Posterior vena cava (tissue), 2 donors: ENCODE results near the gene CHIA. TPM values are rescaled to one million over a fixed set of nuclear protein-coding genes. Genes with fewer than 3 reads are reported as not detected.
A peak's percentile ranks its signal among the peaks of the same experiment; 100 is the strongest.

Experiments used
- DNase-seq: peaks from one replicate; pipeline ENCODE4 v3.0.0-alpha.2; 2020; ENCODE audit warnings: low spot score
- intact Hi-C, 2 donors: fragments of 100-400 bp; cut with DNase I; formaldehyde crosslinking; loops; one replicate each; pipeline versions ENCODE4 v1.14.1 to v1.14.2; 2022 to 2023
- long read RNA-seq, 2 donors: library from polyadenylated mRNA; unstranded; transcript quantifications; one replicate each; pipeline ENCODE4 v2.0.0, GENCODE V29; 2020 to 2021
- total RNA-seq, 2 donors: library from RNA; stranded (reverse); fragmentation: NEBNext Ultra II Directional; extraction: Animal tissue kit (Norgen Biotek cat#: 25700); gene quantifications; one replicate each; pipeline ENCODE4 v1.2.1, GENCODE V29; 2021
- donor health status: DM: yes; HTN: yes; CAD: no.
- donor health status: DM: yes; HTN: yes; CAD: no.

The CHIA gene
- not detected for total RNA-seq
- long read RNA-seq, donor 1 = 0 reads
- long read RNA-seq, donor 2 = 0 reads

DNA sequence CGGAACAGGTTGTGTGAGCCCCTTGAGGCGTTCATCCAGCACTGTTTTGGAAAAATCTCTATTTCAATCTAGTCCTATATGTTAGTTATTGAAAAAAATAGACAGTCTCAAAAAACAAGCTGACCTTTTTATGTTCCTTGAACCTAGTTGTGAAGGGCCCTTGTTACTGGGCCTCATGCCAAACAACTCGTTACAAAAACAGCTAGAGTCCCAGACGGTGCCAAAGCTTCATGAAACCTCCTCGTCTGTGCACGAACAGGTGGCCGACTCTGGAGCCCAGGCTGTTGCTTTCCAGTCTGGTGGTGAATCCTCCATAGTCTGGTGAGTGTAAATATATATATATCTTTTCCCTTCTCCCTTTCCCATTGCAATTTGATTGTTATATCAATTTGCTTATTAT, at the start of gene CHIA:
Gene CHIA, plus strand, starts transcription at position 222 of the 400 bp plus-strand sequence. CDS start 19,617 bp downstream, outside the sequence.
- intact Hi-C loops = no loop called here
- DNase-seq = no peak

DNA sequence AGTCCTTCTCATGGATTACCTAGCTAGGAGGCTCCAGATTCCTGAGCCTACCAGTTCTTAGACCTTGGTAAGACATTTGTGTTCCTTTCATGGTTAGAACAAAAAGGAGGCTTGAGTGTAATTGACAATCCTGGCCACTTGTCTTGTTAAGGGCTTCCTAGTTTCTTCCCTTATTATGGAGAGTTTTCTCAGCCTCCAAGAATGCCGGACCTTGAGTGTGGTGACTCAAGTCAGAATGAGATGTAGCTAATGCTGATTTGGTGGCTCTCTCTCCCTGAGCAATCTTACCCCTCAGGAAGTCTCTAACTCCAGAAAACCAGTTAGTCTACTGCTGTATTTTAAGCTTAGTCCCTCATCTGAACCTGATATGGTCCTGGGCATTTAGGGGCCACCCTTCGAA, 48.9 kb upstream of the CHIA start:
- intact Hi-C loops = no loop called here
- no peak for DNase-seq

DNA sequence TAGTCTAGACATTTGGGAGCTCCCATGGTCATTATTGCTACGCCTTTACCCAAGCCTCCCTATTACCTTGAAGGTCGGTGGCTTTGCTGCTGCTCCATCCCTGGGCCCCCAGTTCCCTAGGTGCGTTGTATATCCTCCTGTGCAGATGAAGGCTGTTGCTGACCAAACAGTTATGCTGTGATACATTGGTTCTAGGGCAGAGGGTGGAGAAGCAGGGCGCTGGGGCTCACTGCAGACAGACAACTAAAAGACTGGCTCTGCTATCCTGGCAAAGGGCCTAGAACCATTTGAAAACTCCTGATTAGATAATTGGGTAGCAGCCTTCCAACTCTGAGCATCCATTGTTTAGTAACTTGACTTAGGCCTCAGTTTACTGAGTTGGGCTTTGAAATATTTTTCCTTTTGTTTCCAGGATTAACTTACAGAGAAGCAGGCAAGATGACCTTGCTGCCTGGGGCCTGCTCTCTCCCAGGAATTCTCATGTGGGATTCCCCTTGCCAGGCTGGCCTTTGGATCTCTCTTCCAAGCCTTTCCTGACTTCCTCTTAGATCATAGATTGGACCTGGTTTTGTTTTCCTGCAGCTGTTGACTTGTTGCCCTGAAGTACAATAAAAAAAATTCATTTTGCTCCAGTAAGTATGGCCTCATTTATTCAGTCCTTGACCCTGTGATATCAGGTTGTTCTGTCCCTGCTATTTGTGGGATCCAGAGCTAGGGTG, 47.7 kb upstream of the CHIA start:
- no peak for DNase-seq
- intact Hi-C loops = no loop called here

DNA sequence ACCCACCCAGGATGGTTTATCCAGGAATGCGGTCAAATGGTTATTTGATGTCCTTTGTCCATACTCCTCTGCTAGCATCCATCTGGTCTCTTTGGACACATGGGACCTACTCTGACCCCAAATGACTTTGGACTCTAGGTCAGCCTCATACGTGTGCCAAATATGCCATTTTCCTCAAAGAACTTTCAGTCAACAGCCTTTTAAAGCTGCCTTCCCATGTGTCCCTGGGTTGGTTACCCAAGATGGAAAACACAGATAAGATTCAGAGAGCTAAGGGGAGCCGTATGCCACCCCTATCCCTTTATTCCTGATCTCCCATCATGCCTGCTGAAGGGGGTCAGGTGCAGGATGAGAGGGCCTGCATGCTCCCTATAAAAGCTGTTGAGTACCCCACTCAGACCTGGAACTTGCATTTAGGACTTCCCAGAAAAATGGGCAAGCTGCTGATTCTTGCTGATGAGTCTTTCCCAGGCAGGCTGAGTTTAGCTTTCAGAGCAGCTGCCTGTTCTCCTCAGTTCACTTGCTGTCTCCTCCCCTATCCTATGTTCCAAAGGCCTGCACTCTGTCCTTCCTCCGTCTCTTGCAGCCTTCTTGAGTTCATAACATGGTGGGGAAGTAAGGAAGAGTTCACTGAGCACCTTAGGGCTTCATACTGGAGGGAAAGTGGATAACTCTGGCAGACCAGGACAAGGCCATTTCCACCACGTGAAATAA, 43.4 kb upstream of the CHIA start:
- DNase-seq = no peak
- intact Hi-C loops = loop anchor here in 1 of 2 donors (5.0 kb wide), 1 partner anchor 1595 kb away; no protein-coding TSS in a partner anchor

DNA sequence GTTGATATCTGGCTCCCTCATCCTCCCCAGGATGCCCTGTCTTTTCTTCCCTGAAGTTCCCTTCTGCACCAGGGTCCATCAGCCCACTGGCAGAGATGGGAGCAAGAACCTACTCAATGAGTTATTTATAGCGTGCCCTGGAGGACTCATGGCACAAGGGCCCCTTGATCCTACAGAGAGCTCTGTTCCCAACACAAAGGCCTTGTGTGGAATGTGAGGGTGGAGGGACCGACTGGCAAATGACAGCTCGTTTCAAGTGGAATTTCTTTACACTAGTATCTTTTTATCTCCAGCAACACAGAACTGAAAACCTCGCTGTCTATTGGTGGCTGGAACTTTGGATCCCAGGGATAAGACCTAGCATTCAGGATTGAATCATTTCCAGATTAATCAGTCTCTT, 40.7 kb upstream of the CHIA start:
- no peak for DNase-seq
- intact Hi-C loops = loop anchor here in 1 of 2 donors (5.0 kb wide), 1 partner anchor 1592 kb away; no protein-coding TSS in a partner anchor

DNA sequence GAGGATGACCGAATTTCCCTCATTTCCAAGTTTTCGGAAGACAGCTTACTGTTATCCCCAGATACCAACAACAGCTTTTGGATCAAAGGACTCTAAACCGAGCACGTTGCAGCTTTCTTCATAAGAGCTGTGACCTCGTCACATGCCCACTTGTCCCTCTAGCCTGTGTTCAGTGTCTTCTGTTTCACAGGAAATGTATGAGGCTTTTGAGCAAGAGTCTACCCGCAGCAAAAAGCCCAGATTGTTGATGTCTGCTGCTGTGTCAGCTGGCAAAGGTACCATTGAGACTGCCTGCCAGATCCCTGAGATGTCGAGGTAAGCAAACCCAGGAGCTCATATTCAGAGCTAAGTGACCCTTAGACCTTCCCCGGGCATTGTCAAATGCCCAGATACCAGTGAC, 39.1 kb upstream of the CHIA start:
- no peak for DNase-seq
- intact Hi-C loops = no loop called here

DNA sequence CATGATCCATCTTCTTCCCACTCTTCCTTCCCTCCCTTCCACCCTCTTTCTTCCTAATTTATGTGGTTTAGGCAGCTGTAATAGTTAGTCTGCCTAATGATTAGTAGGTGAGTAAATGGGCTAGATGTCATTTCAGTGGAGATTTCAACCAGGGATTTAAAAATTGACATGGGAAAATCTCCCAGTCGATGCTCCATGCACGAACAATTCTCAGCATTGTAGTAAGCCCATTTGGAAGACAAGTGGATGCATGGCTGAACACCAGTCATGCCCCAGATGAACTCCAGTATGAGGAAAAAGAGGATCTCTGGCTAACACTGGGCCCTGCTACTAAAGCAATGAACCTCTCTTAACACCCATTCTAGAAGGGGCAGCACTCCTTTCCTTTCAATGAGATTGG, 37.9 kb upstream of the CHIA start:
- intact Hi-C loops = no loop called here
- no peak for DNase-seq

DNA sequence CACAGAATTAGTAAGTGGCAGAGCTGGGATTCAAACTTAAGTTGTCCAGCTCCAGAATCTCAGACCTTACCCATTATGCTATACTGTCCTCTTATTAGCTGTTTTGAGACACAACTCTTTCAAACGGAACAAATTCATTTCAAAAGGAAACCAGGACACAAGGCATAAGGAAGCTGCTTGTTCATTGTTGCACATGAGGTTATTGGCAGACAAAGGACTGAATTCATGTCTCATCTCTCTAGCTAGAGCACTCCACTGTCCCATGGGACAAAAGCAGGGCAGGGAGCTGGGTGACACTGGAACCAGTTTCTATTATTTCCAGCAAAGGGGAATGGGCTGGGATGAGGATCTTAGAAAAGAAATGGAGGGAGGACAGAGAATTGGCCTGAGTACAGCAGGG, 36.8 kb upstream of the CHIA start:
- intact Hi-C loops = no loop called here
- no peak for DNase-seq

DNA sequence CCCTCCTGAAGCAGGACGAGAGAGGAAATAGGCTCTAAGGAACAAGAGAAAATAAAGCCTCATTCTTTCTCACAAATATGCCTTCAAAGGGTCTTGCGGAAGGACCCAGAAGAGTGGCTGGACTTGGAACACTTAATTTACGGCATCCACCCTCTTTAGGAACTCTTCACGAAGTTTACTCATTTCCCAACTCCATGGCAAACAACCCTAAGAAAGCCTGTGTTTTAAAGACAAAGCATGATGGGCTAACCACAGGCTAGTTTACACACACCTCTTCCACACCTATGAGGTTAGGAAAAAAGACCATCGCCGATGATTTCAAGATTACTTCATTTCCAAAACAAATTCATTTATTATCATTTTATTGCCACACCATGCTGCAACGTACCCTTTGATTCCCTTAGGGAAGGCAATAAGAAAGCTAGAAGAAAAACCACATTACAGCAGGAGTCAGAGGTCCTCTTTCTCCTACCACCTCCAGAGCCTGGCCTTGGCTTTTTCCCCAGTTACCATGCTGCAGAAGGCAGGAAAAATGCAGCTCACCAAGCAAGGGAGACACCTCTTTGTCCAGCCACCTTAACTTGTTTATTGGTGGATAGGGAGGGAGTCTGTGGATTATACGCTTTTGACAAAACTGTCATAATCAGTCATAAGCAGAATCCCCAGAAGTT, 33.5 kb upstream of the CHIA start:
- intact Hi-C loops = no loop called here
- no peak for DNase-seq

DNA sequence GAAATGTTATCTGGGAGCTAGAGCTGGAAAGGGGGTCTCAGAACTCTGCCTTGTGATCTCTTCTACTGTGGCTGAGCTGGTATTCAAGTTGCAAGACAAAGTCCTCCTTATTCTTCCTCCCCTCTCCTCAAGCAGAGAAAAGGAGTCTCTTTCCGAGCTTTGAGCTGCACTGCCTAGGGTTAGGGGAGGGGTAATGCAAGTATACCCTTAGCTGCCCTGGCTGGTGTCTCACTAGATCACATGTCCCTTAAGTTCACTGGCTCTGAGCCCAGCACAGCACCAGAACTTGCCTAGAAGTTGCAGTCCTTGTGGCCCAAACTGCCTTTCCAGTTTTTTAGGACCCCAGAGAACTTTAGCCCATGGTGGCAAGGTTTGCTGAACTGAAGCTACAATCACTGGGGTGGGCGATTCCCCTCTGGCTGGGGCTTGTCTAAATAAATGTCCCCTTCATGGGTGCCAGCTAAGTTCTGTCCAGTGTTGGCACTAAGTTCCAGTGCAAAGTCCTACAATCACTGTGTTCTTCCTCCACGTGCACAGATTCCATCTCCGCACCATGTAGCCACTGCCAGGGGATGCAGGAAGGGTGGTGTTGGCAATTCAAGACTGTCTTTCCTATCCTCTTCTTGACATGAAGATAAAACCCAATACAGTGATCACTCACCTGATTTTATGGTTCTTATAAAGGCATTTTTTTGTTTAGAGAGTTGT, 22.7 kb upstream of the CHIA start:
- intact Hi-C loops = no loop called here
- DNase-seq = no peak

DNA sequence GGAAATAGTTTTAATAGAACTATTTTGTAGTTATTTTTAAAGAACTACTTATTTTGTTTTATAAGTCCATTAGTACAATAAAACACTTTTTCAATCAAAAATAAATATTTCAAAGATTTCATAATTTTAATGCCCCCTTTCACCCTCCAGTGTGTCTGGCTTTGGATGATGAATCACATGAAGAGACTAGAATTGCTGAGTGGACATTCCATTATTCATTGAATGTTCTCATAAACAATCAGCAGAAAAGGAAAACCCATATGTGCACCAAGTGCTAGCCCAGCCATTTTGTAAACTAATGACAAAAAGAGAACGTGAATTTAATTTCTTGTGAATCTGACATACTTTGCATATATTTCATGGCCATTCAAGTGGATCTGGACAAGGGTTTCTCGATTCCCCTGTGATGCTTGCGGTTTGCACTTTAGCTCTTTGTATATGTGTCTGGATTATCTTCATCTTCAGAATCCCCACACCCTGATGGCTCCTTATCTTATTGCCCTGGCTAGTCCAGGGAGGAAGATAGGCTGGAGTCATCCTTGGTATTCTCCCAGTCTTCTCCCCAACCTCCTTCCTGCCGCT, 20.7 kb upstream of the CHIA start:
- intact Hi-C loops = no loop called here
- no peak for DNase-seq

DNA sequence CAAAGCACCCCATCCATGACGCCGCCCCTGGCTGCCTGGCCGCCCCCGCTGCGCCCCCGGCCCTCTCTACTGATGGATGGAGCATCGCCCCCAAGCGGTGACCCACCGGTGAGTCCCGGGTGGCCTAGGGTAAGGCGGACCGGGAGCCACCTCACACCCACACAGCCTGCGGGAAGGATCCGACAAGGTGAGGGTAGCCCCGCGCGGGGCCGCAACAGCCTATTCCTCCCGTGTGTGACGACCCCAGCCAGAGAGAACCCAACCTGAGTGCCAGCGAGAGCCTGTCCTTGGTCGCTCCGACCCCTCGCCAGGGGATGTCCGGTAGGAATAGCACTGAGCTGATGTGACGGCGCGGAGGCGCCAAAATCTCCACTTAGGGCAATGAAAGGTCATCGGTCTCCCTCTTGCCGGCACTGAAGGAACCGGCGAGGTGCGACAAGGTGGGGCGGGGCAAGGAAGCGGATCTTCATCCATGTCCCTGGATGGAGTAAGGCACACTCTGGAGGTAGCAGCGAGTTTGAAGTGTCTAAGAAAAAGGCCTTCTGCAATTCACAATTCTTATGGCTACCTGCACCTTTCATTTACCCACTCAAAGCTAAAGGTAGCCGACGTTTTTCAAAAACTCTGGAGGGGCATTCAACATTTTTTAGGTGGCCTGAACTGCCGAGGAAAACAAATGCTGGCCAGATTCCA, 19.7 kb upstream of the CHIA start:
- DNase-seq = no peak
- intact Hi-C loops = no loop called here

DNA sequence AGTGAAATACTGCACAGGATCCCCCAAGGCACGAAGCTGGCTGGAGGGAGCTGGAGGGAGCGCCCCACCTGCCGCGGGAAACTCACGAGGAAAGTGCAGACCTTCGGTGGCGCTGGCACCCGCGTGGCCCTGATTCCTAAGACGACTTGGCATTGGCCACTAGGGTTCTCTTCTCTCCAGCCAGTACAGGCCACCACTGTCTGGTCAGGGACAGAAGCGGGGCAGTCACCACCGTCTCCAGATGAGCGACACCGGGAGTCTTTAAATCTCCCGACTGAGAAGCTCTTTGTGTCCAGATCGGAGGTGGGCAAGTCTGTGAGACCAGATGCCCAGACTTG, 19.2 kb upstream of the CHIA start:
- intact Hi-C loops = no loop called here
- no peak for DNase-seq

DNA sequence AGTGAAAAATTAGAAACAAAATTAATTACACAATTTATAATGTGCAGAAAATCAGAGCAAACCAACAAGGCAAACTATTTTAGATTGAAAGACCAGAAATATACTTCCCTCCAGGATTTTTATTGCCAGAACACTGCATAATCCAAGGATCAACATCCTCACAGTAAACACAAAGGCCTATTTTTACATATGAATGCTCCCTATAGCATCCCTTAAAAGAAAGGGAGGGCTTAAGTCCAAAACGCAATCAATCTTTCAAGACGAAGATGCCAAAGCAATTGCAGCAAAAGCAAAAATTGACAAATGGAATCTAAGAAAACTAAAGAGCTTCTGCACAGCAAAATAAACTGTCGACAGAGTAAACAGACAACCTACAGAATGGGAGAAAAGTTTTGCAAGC, 18.6 kb upstream of the CHIA start:
- intact Hi-C loops = no loop called here
- DNase-seq = no peak

DNA sequence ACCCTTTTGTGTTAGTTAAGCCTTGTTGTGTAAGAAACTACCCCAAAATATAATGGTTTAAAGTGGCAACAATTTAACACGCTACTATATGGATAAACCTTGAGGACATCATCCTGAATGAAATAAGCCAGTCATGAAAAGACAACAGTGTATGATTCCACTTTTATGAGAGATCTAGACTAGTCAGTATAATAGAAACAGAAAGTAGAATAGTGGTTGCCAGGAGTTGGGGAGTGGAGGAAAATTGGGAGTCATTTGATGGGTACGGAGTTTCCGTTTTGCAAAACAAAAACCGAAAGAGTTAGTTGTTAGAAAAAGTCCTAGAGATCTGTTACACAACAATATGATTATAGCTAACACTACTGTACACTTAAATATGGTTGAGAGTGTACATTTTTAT, 16.0 kb upstream of the CHIA start:
- no peak for DNase-seq
- intact Hi-C loops = no loop called here

DNA sequence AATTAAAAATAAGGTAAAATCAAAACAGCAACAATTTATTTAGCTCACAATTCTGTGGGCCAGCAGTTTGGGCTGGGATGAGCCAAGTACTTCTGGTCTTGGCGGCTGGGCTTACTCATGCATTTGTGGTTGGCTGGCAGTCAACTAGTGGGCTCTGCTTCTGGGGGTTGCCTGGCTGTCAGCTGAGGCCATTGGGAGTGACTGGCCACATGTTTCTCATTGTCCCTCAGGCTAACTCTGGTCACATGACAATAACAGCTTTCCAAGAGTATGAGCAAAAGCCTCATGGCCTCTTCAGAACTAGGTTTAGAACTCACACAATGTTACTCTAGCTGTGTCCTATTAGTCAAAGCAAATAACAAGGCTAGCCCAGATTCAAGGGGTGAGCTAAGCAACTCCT, 15.6 kb upstream of the CHIA start:
- DNase-seq = peak; percentile 87
- intact Hi-C loops = no loop called here

DNA sequence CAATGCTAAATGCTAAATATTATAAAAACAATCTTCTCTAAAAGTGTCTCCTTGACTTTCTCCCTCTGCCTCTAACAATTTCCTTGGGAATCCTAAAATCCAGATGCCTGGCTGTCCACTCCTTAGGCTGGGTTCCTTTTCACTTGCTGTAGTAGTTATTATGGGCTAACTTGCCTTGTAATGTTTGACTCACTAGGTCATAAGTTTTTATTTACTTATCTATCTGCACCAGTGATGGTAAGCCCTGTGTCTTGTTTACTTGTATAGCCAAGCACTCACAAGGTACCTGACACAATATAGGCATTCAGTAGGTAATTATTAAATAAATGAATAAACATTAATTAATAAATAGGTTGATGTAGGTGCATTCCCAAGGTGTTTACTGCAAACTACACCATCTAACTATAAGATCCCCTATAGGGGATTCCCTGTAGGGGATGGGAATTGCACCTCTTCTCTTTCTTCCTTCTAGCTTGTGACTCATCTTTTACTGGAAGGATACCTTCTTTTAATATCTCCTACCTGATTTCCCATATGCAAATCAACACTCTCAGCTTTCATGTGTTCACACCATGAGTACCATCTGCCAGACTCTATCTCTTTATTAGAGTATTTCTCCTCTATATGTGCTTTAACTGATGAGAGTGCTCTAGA, 14.7 kb upstream of the CHIA start:
- intact Hi-C loops = no loop called here
- no peak for DNase-seq

DNA sequence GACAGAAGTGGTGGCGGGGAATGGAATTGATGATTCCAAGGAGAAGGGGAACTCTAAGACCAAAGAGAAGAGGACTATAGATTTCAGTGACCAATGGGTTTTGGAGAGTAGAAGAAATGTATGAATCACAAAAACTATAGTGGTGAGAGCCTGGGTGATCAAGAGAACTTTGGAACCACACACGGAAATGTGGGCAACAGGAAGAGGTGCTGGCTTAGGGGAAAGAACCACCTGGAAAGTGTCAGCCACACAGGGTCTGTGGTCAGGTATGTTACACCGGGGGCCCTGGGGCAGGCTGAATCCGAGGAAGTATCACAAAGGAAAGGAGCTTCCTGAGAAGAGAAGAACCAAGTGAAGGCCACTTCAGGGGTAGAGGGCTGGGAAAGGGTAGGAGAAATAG, 11.5 kb upstream of the CHIA start:
- no peak for DNase-seq
- intact Hi-C loops = no loop called here

DNA sequence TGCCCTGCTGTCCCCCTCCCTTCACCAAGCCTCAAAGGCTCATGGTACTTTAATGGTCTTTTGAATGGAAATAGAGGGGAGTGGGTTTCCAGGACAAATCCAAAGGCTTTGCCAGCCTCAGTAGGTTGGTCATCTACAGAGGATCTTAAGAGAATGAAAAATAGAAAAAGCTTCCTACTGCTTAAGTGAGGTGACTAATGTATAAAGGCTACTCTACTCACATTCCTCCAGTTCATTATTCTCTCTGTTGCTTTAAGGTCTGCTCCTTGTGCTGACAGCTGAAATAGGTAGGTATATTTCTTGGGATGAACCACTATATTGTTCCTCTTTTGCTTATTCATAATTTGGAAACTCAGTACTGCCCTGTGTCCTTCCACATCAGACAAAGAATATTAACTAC, 10.4 kb upstream of the CHIA start:
- no peak for DNase-seq
- intact Hi-C loops = no loop called here
